ACHN (cell line): ENCODE results near the gene SMOC1.

Experiments
- DNase-seq: peaks from one replicate; pipeline ENCODE4 v3.0.0-alpha.2; 2015
- in situ Hi-C: cut with HindIII; loops from 2 replicates; pipeline ENCODE4 v1.10.0; 2017; ENCODE audit warnings: low sequenced_read_pairs, low pct_ligation_motif_present, low pct_unique_long_range_greater_than_20kb

SMOC1 gene

DNA sequence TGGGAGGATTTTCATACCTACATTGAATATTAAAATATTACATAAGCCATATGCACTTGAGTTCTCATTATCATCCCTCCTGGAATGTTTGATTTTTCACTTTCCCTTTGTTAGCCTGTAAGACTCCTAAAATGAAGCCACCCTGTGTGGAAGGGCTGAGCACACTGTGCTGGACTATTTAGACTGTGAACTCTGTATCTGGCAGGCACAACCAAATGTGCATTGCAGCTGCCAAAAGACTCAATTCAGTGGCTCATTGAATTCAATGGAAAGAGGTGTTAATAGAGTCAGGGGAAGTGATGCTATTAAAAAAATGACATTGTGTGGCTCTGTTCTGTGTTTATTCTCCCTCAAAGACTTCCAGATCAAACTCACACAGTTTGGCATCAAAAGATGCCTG, 111.1 kb downstream of the SMOC1 start:
- DNase-seq = no peak
- in situ Hi-C loops = no loop called here

DNA sequence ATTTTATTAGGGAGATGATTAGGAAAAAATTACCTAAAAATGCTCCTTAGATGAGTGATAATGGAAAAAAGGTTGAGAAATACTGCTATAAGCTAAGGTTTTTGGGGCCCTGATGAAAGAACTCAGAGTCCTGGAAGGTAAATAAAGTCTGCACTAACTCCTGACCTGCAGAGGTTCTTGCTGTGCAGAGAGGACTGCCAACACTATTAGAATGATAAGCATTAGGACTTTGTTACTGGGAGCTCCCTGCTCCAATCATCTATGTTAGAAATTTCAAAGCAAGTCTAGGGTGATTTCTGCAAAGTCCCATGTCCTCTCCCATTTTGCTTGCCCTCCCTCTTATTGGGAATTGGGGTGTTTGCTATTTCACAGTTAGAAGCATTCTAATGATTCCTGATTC, 112.2 kb downstream of the SMOC1 start:
- in situ Hi-C loops = no loop called here
- DNase-seq = no peak

DNA sequence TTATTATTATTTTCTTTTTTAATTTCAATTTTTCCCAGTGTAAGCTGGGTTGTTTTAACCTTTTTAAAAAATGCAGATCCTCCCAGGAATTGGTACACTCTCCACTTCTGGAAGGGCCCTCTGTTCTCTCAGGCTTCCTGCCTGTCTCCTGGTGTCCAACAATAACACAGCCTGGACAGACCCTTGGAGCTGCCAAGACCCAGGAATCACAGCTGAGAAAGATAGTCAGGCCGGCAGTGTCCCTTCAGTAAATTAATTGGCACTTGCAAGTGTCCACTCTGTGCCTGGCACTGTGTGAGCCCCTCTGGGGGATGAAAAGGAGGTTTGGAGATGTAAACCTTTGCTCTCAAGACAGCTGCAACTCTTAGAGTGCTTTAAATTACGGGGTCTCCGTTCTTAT, 113.3 kb downstream of the SMOC1 start:
- in situ Hi-C loops = no loop called here
- DNase-seq = no peak

DNA sequence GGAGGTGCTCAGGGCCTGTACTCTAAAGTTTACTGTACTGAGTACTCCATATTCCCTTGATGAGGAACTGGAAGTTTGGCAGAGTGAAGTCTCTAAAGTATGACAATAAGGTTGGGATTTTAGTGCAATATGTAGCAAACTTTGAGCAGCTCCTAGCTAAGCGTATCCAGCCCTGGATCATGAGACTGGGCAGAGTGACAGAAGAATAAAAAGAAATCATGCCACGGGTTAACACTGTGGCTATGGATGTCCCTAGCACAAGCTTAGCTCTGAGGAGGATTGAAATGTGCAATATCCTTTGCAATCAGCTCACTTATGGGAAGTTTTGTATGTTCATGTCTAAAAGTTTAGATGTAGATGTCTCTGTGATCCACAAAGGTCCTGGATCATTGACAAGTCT, 114.1 kb downstream of the SMOC1 start:
- no peak for DNase-seq
- in situ Hi-C loops = no loop called here

DNA sequence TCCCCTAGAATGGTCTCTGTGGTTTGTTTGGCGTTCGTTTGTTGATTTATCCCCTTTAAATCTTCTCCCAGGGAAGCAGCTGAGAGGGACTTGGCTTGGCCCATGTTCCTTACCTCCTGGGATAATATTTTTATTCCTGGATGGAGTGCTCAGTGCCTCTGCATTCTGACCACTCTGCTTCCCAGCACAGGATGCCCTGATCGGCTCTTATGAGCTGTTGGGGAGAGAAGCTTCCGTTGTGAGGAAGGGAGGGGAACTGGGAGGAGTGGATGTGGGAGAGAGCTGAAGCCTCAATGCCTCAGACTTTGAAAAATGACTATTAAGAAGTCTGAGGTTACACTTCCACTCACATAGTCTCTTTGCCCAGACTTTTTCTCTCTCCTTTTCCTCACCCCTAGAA, 114.8 kb downstream of the SMOC1 start:
- no peak for DNase-seq
- in situ Hi-C loops = no loop called here

DNA sequence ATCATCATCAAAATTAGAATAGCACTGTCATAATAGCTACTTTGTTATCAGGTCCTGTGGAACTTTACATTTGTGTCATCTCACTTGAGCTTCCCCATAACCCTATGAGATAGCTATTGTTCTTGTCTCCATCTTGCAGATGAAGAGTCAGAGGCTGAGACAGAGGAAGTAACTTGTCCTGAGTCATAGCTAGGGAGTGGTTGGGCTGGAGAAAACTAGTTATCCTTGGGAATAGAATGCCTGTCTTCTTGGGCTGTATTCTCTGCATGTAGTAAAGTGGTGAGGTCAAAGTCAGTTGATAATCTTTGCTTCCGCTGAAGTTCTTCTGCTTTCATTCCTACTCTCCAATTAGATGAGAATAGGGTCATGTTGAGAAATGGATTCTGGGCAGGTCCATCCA, 117.0 kb downstream of the SMOC1 start:
- in situ Hi-C loops = no loop called here
- DNase-seq = no peak

DNA sequence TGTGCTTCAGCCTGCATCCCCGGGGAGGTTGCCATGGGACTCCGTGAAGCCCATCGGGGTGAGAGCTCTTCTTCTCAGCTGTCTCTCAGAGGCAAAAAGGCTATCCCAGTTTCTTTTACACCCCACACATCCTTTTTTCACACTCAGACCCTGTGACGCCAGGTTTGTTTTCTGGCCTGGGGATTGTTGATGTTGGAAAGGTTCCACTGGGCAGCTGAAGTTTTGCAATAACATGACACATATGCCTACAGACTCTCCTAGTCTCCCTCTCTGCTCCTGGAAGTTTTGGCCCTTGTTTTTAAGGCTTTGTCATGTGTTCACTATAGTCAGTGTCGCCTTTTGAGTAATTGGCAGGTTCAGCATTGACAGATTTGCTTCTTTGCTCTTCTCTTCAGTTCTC, 118.6 kb downstream of the SMOC1 start:
- DNase-seq = no peak
- in situ Hi-C loops = no loop called here

DNA sequence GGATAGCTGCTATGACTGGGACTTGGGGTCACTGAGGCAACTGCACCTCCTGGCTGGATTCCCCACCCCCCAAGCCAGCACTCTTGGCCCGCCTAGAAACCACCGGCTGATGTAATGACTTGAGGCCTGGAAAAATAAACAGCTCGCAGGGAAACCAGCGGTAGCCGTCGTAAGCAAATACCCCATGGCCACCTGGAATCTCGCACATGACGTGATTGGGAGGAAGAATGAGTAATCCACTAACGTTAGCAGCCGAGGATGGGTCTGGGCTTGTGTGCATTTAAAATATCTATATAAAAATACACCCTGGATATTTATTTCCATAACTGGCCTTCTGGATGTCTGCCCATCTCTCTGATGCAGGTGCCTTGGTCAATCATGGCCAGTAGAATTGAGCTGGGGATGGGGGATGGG, 120.1 kb downstream of the SMOC1 start:
- no peak for DNase-seq
- in situ Hi-C loops = no loop called here

DNA sequence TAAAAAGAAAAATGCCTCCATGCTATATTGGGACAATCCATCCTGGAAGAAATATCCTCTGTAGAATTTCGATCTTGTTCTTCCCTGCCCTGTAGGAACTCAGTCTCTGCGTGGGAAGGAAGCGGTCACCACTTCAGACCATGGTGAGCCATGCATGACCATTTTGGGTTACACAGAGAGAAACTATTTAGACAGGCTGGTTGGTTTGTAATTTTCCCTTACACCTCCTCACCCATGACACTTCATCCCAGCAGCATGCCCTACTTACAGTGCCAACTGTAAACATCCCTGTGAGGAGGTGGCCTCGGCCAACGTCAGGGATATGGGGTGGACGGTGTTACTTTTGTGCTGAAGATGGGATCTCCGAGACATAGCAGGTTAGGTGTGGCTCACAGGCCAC, 121.4 kb downstream of the SMOC1 start:
- in situ Hi-C loops = no loop called here

DNA sequence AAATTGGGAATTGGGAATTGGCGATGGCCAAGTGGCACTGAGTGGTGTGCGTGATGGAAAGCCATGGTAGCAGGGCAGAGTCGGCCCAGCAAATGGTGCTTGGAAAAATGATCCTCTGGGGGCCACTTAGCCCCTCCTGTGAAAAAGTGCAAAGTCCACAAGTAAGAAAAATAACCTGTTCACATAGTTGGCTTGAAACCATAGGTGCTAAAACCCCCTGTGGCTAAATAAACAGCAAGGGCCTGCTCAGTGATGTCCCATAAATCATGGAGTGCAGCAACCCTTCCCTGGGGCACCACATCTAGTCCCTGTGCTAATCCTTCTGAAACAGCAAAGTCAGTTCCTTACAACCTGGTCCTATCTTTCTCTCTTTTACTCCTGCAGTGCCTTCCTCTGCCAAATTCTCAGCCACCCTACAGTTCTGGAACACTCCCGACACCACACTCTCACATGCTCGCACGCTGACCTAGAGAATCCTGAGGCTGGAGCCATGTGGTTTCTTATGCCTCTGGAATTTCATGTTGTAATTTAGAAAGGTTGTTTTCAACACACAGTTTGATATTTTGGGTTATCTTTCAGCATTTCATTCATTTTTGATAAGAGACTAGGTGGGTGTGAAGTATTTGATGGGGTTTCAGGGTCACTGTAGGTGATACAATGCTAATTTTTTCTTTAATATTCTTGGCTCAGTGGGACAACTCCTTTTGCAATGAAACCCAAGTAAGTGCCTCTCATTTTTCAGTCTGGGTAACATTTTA, 123.6 kb downstream of the SMOC1 start:
- no peak for DNase-seq
- in situ Hi-C loops = no loop called here

More for the DNA sequence above, 121.4 kb downstream of the SMOC1 start:
- no peak for DNase-seq

DNA sequence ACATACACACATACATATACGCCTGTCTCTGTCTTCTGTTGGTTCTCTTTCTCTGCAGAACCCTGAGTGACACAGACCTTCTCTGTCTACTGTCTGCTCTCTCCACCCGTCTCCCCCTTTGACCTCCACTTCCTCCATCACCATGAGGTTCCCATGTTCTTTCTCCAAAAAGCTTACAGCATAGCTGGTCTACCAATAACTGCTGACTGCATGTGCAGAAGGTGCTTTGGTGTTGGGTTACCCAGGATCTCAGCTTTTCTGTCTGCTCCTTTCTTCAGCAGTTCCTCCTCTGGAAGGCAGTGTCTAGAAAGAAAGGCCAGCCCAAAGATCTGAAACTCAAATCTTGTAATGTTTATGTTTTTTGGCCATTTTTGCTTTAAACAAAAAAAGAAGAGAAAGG, 125.6 kb downstream of the SMOC1 start:
- no peak for DNase-seq
- in situ Hi-C loops = no loop called here

DNA sequence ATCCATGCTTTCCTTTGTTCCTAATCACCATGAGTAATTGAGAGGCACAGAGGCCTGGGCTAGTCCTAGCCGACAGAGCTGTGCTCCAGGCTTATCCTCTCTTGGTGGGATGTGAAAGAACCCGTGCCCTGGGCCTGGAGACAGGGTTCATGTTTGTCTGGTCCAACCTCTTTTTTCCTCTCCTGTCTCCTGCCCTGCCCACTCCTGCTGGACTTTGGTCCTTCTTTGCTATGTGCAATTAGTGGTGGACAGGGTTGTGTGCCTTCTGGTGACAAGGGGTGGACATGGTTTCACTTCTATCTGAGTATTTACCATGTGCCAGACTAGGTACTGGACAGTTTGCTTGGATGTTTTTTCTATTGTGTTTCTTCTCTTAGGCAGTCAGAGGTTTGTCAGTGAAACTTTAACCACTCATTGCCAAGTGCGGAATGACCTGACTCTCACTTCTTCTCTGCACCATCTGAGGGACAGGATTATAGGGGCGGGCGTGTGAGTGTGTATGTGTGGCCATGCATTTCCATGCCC, 126.1 kb downstream of the SMOC1 start:
- no peak for DNase-seq
- in situ Hi-C loops = no loop called here

DNA sequence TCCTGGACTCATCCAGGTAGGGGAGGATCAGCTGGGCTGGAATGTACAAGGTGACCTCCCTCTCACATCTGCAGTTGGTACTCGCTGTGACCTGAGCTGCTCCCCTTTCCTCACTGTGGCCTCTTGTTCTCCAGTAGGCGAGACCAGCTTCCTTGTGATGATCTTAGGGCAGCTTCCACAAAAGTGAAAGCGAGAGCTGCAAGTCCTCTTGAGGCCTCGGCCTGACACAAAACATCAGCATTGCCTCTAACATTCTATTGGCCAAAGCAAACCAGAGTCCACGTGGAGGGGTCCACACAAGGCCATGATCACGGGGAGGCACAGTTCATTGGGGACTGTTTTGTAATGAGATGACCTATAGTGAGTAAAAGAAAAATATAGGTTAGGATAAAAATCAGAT, 127.5 kb downstream of the SMOC1 start:
- no peak for DNase-seq
- in situ Hi-C loops = no loop called here

DNA sequence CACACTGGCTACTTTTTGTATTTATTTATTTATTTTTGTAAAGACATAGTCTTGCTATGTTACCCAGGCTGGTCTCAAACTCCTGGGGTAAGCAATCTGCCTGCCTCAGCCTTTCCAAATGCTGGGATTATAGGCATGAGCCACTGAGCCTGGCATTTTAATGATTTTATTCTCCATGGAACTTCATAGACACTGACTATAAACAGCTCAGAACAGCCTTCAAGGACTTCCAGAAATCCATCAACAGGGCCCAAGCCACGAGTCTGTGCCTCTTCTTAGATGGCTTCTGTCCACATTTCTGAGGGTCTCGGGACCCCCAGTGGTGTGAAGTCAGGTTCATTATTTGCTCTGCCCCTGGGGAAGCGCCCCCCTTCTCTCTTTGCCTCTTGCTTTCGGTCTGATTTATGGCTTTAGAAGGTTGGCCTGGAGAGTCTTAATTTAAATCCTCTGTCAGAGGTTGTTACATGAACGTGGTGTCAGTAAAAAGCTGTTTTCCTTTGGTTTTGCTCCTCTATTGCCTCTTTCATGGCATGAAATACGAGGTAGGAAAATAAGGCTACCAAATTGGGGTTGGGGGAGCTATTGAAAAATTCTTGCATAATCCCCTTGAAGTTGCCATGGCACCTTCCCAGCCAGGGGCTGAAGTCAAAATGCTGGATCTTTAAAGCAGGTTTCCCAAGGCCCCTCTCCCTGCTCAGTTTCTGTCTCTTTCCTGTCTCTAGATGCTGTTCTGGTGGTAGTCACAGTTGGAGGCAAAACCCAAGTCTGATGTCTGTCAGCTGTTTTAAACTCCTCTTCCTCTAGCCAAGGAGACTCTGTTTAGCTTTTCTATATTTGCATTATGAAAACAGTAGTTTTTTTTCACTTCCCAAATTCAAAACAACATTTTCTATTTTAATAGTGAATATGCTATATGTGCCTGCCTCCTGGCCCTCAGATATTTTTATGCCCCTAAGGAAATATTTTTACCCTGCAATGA, 129.4 kb downstream of the SMOC1 start:
- in situ Hi-C loops = no loop called here
- no peak for DNase-seq

DNA sequence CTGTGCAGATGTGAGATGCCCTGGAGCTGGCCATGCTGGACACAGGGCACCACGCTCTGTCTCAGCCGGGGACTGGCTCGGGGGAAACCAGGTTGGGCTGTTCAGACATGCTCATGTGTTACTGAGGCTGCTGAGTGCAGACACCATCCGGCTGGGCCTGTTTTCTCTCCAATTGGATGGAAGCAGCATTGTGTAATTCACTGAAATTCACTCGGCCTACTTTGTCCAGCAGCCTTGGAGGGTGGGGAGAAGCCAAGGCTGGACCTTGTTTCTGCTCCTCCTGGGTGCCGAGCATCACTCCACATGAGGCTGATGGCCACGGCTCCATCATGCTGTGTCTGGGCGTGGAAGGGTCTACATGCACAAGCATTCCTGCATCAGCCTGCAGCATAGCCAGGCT, 130.7 kb downstream of the SMOC1 start:
- in situ Hi-C loops = no loop called here
- no peak for DNase-seq

DNA sequence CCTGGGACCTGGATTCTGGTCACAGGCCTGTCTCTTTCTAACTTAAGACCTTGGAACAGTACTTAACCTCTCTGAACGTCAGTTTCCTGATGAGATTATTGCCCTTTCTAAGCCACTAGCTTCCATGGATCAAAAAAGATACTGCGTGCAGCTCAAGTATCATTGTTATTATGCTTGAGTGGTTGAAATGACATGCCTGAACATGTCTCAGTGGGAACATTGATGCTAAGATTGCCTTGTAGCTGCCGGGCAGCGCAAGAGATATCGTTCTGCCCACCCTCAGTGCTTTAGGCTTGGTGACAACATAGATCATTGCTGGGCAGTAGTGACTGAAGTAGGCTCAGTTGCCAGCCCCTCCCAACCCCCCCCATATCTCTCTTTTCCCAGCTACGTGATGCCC, 131.9 kb downstream of the SMOC1 start:
- no peak for DNase-seq
- in situ Hi-C loops = no loop called here

DNA sequence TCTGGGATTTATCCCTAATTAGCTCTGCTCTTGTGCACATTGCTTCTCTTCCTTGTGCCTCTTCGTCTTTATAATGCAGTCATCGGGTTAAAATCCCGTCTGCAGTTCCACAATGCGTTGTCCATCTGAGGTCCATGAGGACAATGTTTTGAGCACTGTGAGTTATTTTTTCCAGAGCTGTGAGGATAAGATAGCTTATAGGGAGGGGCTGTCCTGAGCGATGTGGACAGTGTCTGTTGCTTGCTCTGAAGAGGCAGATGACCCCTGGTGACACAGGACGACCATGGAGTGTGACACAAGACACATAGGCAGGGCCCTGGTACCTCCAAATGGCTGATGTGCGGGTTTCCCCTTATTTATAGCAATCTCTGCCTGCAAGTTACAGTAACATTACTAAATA, 132.5 kb downstream of the SMOC1 start:
- in situ Hi-C loops = no loop called here

DNA sequence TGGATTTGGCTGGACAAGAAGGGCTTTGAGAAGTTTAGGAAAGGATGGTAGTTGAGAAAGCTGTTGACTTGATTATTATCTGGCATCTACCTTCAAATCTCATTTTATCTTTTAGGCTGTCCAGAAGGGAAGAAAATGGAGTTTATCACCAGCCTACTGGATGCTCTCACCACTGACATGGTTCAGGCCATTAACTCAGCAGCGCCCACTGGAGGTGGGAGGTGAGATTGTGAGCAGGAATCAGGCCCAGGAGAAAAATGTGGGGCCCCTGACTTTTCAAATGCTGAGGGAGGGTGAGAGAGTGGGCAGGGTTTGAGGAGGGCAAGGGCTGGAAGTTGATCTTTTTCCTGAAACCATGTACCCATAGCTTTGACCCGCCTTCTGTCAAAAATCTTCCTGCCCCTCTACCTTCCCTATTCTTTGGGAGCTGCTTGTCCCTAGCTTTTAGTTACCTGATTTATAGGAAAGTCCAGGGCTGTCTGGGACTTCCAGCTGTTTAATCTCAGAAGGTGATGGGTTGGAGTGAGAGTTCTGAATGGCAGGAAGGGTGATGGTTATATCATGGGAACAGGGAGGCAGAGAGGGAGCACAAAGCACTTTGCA, 134.2 kb downstream of the SMOC1 start:
- DNase-seq = peak; percentile 37
- in situ Hi-C loops = no loop called here

More for the DNA sequence above, 132.5 kb downstream of the SMOC1 start:
- DNase-seq = no peak

DNA sequence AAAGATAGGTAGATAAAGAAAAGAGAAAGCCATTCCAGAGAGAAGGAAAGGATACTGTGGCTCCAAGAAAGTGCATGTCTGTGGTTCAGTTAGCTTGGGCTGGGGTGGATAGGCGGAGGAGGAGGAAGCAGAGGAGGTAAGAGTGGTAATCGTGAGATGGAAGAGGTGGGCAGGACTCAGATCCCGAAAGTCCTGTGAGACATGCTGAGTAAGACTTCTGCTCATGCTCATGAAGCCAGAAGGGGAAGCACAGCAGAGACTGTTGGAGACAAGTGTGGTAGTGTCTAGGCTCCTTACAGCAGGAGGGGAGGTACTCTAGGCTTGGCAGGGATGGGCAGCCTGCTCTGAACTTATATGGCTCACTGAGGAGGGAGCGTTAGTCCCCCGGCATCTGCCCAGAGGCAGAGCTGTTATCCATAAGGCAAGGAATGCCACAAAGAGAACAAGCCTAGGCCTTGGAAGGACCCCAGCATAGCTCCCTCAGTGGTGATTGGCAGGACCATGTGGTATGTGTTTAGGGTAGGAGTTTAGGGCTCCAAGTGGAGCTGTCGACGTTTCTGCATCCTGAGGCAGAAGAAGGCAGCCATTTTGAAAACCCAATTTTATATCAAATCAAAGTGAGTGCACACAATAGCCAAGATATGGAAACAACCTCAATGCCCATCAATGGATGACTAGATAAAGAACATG, 135.3 kb downstream of the SMOC1 start:
- no peak for DNase-seq
- in situ Hi-C loops = no loop called here
